ENCODE data around the gene LMAN1L. TPM values are rescaled to one million over a fixed set of nuclear protein-coding genes. Genes with fewer than 3 reads are reported as not detected.

LMAN1L gene
- not detected in 2 replicates for total RNA-seq

DNA sequence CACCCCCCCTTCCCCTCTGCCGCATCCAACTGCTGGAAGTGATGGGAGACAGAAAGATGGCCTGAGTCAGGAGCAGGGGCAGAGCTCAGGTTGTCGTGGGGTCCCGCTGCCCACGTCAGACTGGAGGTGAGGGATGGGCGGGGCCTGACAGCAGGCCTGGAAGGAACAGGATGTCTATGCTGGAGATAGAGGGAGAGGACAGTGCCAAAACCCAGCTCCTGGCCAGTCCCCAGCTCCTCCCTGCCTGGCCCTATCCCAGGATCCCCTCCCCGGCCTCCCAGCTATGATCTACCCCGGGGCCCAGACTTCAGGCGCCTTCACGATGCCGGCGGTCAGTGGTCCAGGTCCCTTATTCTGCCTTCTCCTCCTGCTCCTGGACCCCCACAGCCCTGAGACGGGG lies at the start of gene LMAN1L:
Gene LMAN1L (plus strand): TSS at position 303 of the 400 bp plus-strand sequence. CDS start 20 bp downstream, at position 323.

DNA sequence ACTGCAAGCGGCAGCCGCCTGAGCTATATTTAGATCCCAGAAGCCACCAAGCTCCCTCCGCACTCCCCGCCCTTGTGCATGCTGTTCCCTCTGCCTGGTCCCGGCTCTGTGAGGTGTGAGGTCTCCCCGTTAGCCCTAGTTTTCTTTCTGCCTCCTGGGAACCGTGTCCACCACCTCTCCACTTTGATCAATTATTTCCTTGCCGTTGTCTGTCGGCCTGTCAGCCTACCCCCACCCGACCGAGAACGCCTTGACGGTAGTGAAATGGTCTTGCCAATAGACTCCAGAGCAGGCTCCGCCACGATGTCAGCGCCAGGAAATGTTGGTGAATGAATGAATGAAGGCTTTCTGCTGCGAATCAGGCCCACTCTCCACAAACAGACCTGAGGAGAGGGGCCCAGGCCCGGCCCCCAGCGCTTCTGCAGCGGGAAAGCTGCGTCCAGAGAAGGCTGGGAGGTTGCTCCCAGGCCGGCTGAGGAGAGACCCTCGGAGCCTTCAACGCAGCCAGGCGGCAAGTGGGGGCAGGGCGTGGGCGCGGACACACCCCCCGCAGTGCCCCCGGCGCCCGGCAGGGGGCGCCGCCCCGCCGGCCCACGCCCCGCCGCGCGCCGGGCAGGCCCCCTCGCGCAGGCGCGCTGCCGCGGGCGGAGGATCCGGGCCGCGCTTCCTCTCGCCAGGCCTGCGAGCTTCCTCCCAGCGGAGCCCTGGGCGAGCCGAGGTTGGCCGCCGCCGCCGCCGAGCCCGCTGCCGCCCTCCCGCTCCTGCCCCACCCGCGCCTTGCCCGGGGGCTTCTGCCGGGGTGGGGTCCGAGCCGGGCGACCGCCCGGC lies 31.0 kb upstream of the LMAN1L start, which contains the start of gene CSK:
Gene CSK (plus strand): TSS at position 650 of the 828 bp plus-strand sequence. CDS start 16,218 bp downstream, outside the sequence.

DNA sequence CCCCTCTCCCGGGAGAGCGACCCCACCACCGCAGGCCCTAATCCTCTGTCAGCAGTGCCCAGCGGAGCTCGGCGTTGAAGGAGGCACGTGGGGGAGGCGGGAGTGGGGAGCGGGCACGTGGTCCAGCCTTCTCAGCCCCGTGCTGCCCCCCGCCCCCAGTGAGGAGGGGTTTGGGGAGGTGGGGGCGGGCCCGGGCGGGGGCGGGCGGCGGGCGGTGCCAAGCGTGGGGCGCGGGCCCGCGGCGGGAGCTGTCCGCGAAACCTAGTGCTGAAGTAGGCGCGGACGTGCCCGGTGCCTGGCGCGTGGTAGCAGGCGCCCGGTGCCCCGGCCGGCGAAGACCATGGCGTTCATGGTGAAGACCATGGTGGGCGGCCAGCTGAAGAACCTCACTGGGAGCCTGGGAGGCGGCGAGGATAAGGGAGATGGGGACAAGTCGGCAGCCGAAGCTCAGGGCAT lies 13.8 kb downstream of the LMAN1L start, which contains the start of gene CPLX3:
Gene CPLX3 (plus strand): TSS at position 264 of the 456 bp plus-strand sequence. CDS start 77 bp downstream, at position 341.

DNA sequence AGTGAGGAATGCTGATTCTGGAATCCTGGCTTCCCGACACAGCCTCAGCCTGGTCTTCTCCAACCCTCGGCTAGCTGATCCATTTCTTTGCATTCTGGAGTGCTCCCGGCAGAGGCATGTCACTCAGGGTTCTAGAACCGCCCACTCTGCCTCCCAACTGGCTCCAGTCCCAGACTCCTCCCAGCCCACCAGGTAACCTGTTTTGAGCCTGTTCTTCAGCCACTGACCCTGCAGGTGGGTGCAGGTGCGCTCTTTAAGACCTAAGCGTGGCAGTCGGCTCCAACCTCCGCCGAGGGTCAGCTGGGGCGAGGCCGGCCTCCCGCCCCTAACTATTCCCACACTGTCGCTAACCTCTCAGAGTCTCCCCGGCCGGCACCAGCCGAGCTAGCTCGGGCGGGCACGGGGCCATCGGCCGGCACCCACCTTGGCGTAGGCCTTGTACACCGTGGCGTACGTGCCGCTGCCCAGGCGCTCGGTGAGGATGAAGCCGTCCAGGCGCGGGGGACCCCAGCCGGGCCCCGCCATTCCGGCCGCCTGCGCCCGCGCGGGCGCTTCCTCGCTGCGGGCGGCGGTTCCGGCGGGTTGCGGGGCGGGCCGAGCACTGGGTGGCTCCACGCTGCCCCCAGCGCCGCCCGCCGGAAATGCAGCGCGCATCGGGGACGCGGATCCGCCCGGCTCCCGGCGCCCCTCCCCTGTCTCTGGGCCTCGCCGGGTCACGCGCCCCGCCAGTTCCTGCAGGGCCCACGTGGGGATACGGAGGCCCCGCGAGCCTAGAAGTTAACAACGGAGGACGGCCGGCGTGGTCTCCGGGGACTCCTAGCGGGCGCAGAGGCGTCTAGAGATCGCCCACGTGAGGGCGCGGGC lies 30.2 kb downstream of the LMAN1L start, which contains the start of gene ULK3:
Gene ULK3 (minus strand): TSS at position 576 of the 864 bp plus-strand sequence. CDS start 51 bp downstream, at position 525.

DNA sequence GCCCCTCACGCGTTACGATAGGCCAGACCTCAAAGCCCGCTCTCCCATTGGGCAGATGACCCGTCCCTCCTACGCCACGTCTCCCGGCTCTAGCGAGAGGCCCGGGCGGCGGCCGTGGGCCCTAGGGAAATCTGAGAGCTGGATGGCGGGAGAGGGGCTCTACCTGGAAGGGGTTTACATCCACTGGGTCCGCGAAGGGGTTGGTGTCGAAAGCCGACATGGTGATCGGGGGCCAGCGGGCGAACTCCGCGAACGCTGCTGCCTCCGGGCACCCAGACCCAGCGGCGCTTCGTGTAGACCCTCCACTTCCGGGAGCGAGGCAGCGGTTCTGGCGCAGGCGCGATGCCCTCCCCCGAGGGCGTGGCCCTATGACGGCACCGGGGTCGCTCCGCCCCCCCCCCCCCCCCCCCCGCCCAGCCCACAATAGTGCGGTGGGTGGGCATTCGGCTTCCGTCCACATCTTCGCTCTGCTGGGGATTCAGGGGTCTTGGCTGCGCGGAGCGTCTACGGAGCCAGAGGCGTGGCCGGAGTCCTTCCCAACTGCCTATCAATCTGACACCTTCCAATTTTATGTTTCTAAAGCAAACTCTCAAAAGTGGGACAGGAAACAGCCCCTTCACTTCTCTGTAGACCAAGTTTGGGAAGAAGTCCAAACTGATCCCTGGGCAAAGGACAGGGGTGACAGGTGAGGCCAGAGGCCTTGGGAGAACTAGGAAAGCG lies 60.6 kb downstream of the LMAN1L start, which contains the start of gene SCAMP2:
Gene SCAMP2 (minus strand): TSS at position 330 of the 720 bp plus-strand sequence. CDS start 110 bp downstream, at position 220.

Other genes with a start within 250 kb of the LMAN1L start
- gene CLK3, start 197.0 kb upstream of the LMAN1L start, total RNA-seq = 103 and 121 TPM in 2 replicates
- gene EDC3, start 116.8 kb upstream of the LMAN1L start, total RNA-seq = 10.8 and 15.3 TPM in 2 replicates
- not detected in 2 replicates for gene CYP1A1, start 87.3 kb upstream of the LMAN1L start, total RNA-seq
- gene CYP1A2, start 64.0 kb upstream of the LMAN1L start, total RNA-seq = not detected in 2 replicates
- 22.2 and 26.6 TPM in 2 replicates for gene CSK, start 30.8 kb upstream of the LMAN1L start, total RNA-seq
- gene CPLX3, start 13.8 kb downstream of the LMAN1L start, total RNA-seq = not detected in 2 replicates
- gene ULK3, start 30.3 kb downstream of the LMAN1L start, total RNA-seq = 18.8 and 35.2 TPM in 2 replicates
- 60.4 and 87.6 TPM in 2 replicates for gene SCAMP2, start 60.5 kb downstream of the LMAN1L start, total RNA-seq
- 46.6 and 74.1 TPM in 2 replicates for gene MPI, start 77.2 kb downstream of the LMAN1L start, total RNA-seq
- 22.2 and 48.7 TPM in 2 replicates for gene FAM219B, start 94.0 kb downstream of the LMAN1L start, total RNA-seq
- 139 and 151 TPM in 2 replicates for gene COX5A, start 125.2 kb downstream of the LMAN1L start, total RNA-seq
- gene RPP25, start 143.9 kb downstream of the LMAN1L start, total RNA-seq = 0.53 and 1.2 TPM in 2 replicates
- 2.0 and 5.5 TPM in 2 replicates for gene SCAMP5, start 182.7 kb downstream of the LMAN1L start, total RNA-seq
- 15.9 and 23.7 TPM in 2 replicates for gene PPCDC, start 210.8 kb downstream of the LMAN1L start, total RNA-seq

All from myometrial cell (primary cell).